Vagina (tissue), 2 donors: ENCODE measurements around the gene ATP2A2.

ENCODE experiments used
- CTCF ChIP-seq, 3 experiments: fragments of 450-650 bp in 2 of 3; fragments of 200-600 bp in 1 of 3; sonication (generic) in 1 of 3; IDR thresholded peaks; one replicate each; pipeline ENCODE4 v1.5.1; 2017 to 2019; ENCODE audit warnings: antibody characterized with exemption in 3 of 3, mild to moderate bottlenecking in 2 of 3, moderate library complexity in 2 of 3
- POLR2A ChIP-seq, 2 donors: fragments of 450-650 bp; IDR thresholded peaks; one replicate each; pipeline ENCODE4 v1.6.1; 2017; ENCODE audit warnings: antibody characterized with exemption in 2 of 2, mild to moderate bottlenecking in 2 of 2, moderate library complexity in 2 of 2
- POLR2AphosphoS5 ChIP-seq, 2 donors: sonication (generic); formaldehyde crosslinking; IDR thresholded peaks; one replicate each; pipeline ENCODE4 v1.9.0; 2017; ENCODE audit warnings: antibody characterized with exemption in 2 of 2, mild to moderate bottlenecking in 2 of 2, low read depth in 1 of 2; ENCODE audit not compliant: insufficient read depth in 1 of 2

GRCh38 chr12:110312581-110313360 is 31.7 kb downstream of the ATP2A2 start:
- TF ChIP-seq CTCF (IDR thresholded peaks at IDR 0.05) = no peak
- TF ChIP-seq POLR2A (IDR thresholded peaks at IDR 0.05) = no peak
- TF ChIP-seq POLR2AphosphoS5 (IDR thresholded peaks at IDR 0.05; ENCODE audit: insufficient read depth in 1 of 2, low read depth in 1 of 2) = peak in 1 of 2 donors; percentile 46
